Keratinocyte (primary cell): ENCODE results near the gene SMIM27.

Source experiments
- EZH2 ChIP-seq: IDR thresholded peaks from one replicate; pipeline ENCODE4 v1.6.1; 2012; ENCODE audit warnings: inconsistent platforms, mild to moderate bottlenecking, low read length, moderate library complexity
- TF ChIP-seq, protein P1 (sequence below), 3 experiments: IDR thresholded peaks in 1 of 3; conservative IDR thresholded peaks in 1 of 3; optimal IDR thresholded peaks in 1 of 3; 2 replicates in 2 of 3; 3 replicates in 1 of 3; pipeline versions ENCODE3 to v1.5.1; 2011; ENCODE audit warnings: low read length in 3 of 3, mild to moderate bottlenecking in 3 of 3, moderate library complexity in 2 of 3, control low read depth in 1 of 3, inconsistent platforms in 1 of 3; ENCODE audit not compliant: insufficient read depth in 2 of 3; ENCODE audit errors: extremely low read depth in 1 of 3

DNA sequence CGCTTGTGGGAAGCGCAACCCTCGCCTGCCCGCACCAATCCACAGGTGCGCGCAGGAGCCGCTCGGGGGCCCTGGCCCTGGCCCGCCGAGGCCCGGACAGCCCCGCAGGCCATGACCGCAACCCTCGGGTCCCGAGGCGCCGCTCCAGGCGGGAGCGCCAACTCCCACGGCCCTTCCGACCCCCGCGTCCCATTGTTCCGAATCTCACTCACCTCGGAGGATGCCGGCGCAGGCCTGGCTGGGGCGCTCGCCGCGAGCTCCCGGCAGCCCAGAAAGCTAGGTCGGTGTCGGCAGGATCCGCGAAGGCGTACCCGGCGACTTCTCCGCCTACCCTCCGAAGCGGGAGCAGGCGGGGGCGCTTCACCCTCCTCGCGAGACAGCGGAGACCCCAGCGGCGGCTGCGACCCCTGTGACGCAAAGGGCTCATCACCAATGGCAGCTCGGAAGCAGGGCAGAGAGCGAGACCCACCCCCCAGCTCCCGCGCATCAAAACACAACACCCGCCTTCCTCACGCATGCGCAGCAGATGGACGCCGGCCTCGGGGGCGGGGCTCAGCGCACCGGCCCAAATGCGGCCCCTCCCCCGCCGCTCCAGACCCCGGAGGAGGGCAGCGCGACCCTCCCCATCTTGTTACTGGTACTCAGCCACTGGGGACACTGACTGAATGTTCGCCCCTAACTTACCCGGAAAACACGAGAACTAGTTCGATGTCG is 1.4 kb upstream of the SMIM27 start:
- no peak for TF ChIP-seq EZH2
- TF ChIP-seq, protein P1, sequence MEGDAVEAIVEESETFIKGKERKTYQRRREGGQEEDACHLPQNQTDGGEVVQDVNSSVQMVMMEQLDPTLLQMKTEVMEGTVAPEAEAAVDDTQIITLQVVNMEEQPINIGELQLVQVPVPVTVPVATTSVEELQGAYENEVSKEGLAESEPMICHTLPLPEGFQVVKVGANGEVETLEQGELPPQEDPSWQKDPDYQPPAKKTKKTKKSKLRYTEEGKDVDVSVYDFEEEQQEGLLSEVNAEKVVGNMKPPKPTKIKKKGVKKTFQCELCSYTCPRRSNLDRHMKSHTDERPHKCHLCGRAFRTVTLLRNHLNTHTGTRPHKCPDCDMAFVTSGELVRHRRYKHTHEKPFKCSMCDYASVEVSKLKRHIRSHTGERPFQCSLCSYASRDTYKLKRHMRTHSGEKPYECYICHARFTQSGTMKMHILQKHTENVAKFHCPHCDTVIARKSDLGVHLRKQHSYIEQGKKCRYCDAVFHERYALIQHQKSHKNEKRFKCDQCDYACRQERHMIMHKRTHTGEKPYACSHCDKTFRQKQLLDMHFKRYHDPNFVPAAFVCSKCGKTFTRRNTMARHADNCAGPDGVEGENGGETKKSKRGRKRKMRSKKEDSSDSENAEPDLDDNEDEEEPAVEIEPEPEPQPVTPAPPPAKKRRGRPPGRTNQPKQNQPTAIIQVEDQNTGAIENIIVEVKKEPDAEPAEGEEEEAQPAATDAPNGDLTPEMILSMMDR (optimal IDR thresholded peaks at IDR 0.05 in 1 of 3, IDR thresholded peaks at IDR 0.05 in 1 of 3, conservative IDR thresholded peaks at IDR 0.05 in 1 of 3; ENCODE audit: extremely low read depth in 1 of 3, insufficient read depth in 2 of 3, low read length in 3 of 3) = peak in 1 of 3 experiments; percentile 8
